H9 (cell line): ENCODE results near the gene DCAF7. TPM values are rescaled to one million over a fixed set of nuclear protein-coding genes. Genes with fewer than 3 reads are reported as not detected.

Source experiments
- DNase-seq: peaks from one replicate; pipeline ENCODE4 v3.0.0-alpha.2; 2017
- H2AFZ ChIP-seq: one replicate; pipeline ENCODE4 v1.6.1; 2013; ENCODE audit warnings: mild to moderate bottlenecking, low read length, control low read depth, moderate library complexity
- H2AK5ac ChIP-seq: 2 replicates; pipeline ENCODE4 v1.6.1; 2013; ENCODE audit warnings: low read length, control low read depth, mixed read lengths; ENCODE audit not compliant: insufficient read length
- H2BK120ac ChIP-seq: one replicate; pipeline ENCODE4 v1.6.1; 2013; ENCODE audit warnings: low read depth, mild to moderate bottlenecking, low read length, control low read depth, inconsistent platforms; ENCODE audit not compliant: poor library complexity, severe bottlenecking
- H2BK12ac ChIP-seq: 2 replicates; pipeline ENCODE4 v1.6.1; 2013; ENCODE audit warnings: low read length, control low read depth, mixed read lengths, low read depth; ENCODE audit not compliant: insufficient read length
- H2BK15ac ChIP-seq: 2 replicates; pipeline ENCODE4 v1.6.1; 2013; ENCODE audit warnings: low read depth, low read length, control low read depth
- H2BK20ac ChIP-seq: one replicate; pipeline ENCODE4 v1.6.1; 2013; ENCODE audit warnings: low read depth, mild to moderate bottlenecking, low read length, control low read depth, inconsistent platforms; ENCODE audit not compliant: poor library complexity, severe bottlenecking
- H2BK5ac ChIP-seq: 2 replicates; pipeline ENCODE4 v1.6.1; 2013; ENCODE audit warnings: low read length, control low read depth, mixed read lengths; ENCODE audit not compliant: insufficient read length
- H3K14ac ChIP-seq: 2 replicates; pipeline ENCODE4 v1.6.1; 2013; ENCODE audit warnings: low read length, control low read depth; ENCODE audit not compliant: insufficient read depth
- H3K18ac ChIP-seq: 2 replicates; pipeline ENCODE4 v1.6.1; 2013; ENCODE audit warnings: low read depth, mild to moderate bottlenecking, mixed read lengths, low read length, control low read depth; ENCODE audit not compliant: insufficient read length
- H3K23ac ChIP-seq: 2 replicates; pipeline ENCODE4 v1.6.1; 2013; ENCODE audit warnings: low read length, control low read depth, mixed read lengths, low read depth; ENCODE audit not compliant: insufficient read length
- H3K23me2 ChIP-seq: 2 replicates; pipeline ENCODE4 v1.6.1; 2013; ENCODE audit warnings: low read depth, mild to moderate bottlenecking, mixed read lengths, low read length, control low read depth; ENCODE audit not compliant: insufficient read length, poor library complexity, severe bottlenecking
- H3K27ac ChIP-seq: 2 replicates; pipeline ENCODE4 v1.5.1; 2013; ENCODE audit warnings: low read length, control low read depth, mixed read lengths, low read depth; ENCODE audit not compliant: insufficient read length
- H3K27me3 ChIP-seq: 2 replicates; pipeline ENCODE4 v1.6.1; 2013; ENCODE audit warnings: low read length, control low read depth, inconsistent platforms; ENCODE audit not compliant: insufficient read depth
- H3K4ac ChIP-seq: 2 replicates; pipeline ENCODE4 v1.6.1; 2013; ENCODE audit warnings: low read depth, mild to moderate bottlenecking, control low read depth, inconsistent platforms, low read length, moderate library complexity
- H3K4me1 ChIP-seq: 2 replicates; pipeline ENCODE4 v1.6.1; 2013; ENCODE audit warnings: low read length, control low read depth, inconsistent platforms; ENCODE audit not compliant: insufficient read depth
- H3K4me2 ChIP-seq: 2 replicates; pipeline ENCODE4 v1.6.1; 2013; ENCODE audit warnings: low read length, control low read depth, mixed read lengths; ENCODE audit not compliant: insufficient read length, insufficient read depth
- H3K56ac ChIP-seq: 2 replicates; pipeline ENCODE4 v1.6.1; 2013; ENCODE audit warnings: low read depth, mild to moderate bottlenecking, mixed read lengths, low read length, control low read depth; ENCODE audit not compliant: insufficient read length
- H3K79me1 ChIP-seq: 2 replicates; pipeline ENCODE4 v1.6.1; 2013; ENCODE audit warnings: low read depth, mild to moderate bottlenecking, moderate library complexity, low read length, control low read depth, inconsistent platforms; ENCODE audit not compliant: insufficient read depth, poor library complexity, severe bottlenecking
- H3K79me2 ChIP-seq: 2 replicates; pipeline ENCODE4 v1.6.1; 2013; ENCODE audit warnings: low read length, control low read depth, inconsistent platforms; ENCODE audit not compliant: insufficient read depth
- H3K9ac ChIP-seq: 2 replicates; pipeline ENCODE4 v1.6.1; 2013; ENCODE audit warnings: low read length, control low read depth, mixed read lengths; ENCODE audit not compliant: insufficient read length; ENCODE audit errors: extremely low read depth
- H3K9me3 ChIP-seq: one replicate; pipeline ENCODE4 v1.6.1; 2013; ENCODE audit warnings: low read depth, low read length, inconsistent platforms; ENCODE audit not compliant: control insufficient read depth
- H3T11ph ChIP-seq: one replicate; pipeline ENCODE4 v1.6.1; 2013; ENCODE audit warnings: mild to moderate bottlenecking, low read length, control low read depth, inconsistent platforms
- H4K20me1 ChIP-seq: one replicate; pipeline ENCODE4 v1.6.1; 2013; ENCODE audit not compliant: control insufficient read depth, insufficient read length, insufficient read depth
- H4K5ac ChIP-seq: 2 replicates; pipeline ENCODE4 v1.6.1; 2013; ENCODE audit warnings: low read depth, mild to moderate bottlenecking, mixed read lengths, low read length, control low read depth; ENCODE audit not compliant: insufficient read length
- H4K8ac ChIP-seq: replicated peaks from 2 replicates; pipeline ENCODE4 v1.6.1; 2013; ENCODE audit warnings: low read length, control low read depth, mixed read lengths, low read depth; ENCODE audit not compliant: insufficient read length
- H4K91ac ChIP-seq: 2 replicates; pipeline ENCODE4 v1.6.1; 2013; ENCODE audit warnings: low read depth, mild to moderate bottlenecking, moderate library complexity, mixed read lengths, low read length, control low read depth; ENCODE audit not compliant: insufficient read length
- H3K27ac Mint-ChIP-seq, 3 experiments: 2 replicates in 2 of 3; 3 replicates in 1 of 3; pipeline ENCODE4 v1.8.0; 2020 to 2021; ENCODE audit warnings: mixed read lengths in 3 of 3, mild to moderate bottlenecking in 1 of 3, moderate library complexity in 1 of 3
- H3K27me3 Mint-ChIP-seq: 2 replicates; pipeline ENCODE4 v1.8.0; 2021; ENCODE audit warnings: low read depth, mild to moderate bottlenecking, moderate library complexity, mixed read lengths
- H3K36me3 Mint-ChIP-seq, 3 experiments: 2 replicates in 2 of 3; 3 replicates in 1 of 3; pipeline ENCODE4 v1.8.0; 2020 to 2021; ENCODE audit warnings: low read depth in 3 of 3, mixed read lengths in 3 of 3; ENCODE audit not compliant: insufficient read depth in 1 of 3
- H3K4me1 Mint-ChIP-seq, 2 experiments: 2 replicates each; pipeline ENCODE4 v1.8.0; 2020; ENCODE audit warnings: mixed read lengths in 2 of 2
- H3K4me3 Mint-ChIP-seq, 2 experiments: 2 replicates in 1 of 2; 3 replicates in 1 of 2; pipeline ENCODE4 v1.8.0; 2020 to 2021; ENCODE audit warnings: mild to moderate bottlenecking in 2 of 2, mixed read lengths in 2 of 2, moderate library complexity in 1 of 2
- H3K9me3 Mint-ChIP-seq, 2 experiments: 2 replicates in 1 of 2; 3 replicates in 1 of 2; pipeline ENCODE4 v1.8.0; 2020; ENCODE audit warnings: mild to moderate bottlenecking in 2 of 2, mixed read lengths in 2 of 2, moderate library complexity in 1 of 2
- WGBS: extraction: QIAGEN DNeasy Blood & Tissue Kit; methylation state at CpG from one replicate; pipeline ENCODE4 v1.1.7; 2013; ENCODE audit warnings: missing lambda C conversion rate, low lambda C conversion rate, mixed read lengths; ENCODE audit not compliant: insufficient read length; ENCODE audit errors: extremely low coverage; 5-methylcytosine and 5-hydroxymethylcytosine counted together
- total RNA-seq: library from RNA; stranded (reverse); gene quantifications from 2 replicates; pipeline ENCODE4 v1.2.1, GENCODE V29; 2021
- TF ChIP-seq, protein P1 (sequence below): fragments of 200-600 bp; sonication (generic); conservative IDR thresholded peaks from 3 replicates; pipeline ENCODE4 v1.8.0; 2021; ENCODE audit warnings: antibody characterized with exemption, mild to moderate bottlenecking

DCAF7 gene
- total RNA-seq, 1 experiment from 2014 or later = 86.2 TPM

- H3K4me1 Mint-ChIP-seq = 0 out of 4 replicates have a peak, but pooled peaks cover 0 to 2% of the 10 kb centered on the region in 2 experiments
- no peak overlapping the region for H3K4me3 Mint-ChIP-seq
- Histone ChIP-seq H2AK5ac (no peak overlapping the region), H4K8ac (no peak overlapping the region), H2BK120ac (no peak overlapping the region), H3K14ac (no peak overlapping the region), H4K20me1 (no peaks in the 10 kb centered on the region), H2BK20ac (no peak overlapping the region), H3K18ac (no peak overlapping the region), H3K27me3 (no peaks in the 10 kb centered on the region), H2BK12ac (no peak overlapping the region), H3T11ph (no peak overlapping the region), H2BK15ac (no peak overlapping the region), H3K27ac (no peak overlapping the region), H3K56ac (no peak overlapping the region), H3K9me3 (no peaks in the 10 kb centered on the region), H3K4me2 (no peak overlapping the region), H4K91ac (no peak overlapping the region), H2AFZ (no peak overlapping the region), H3K4me1 (no peaks in the 10 kb centered on the region), H3K79me2 (no peaks in the 10 kb centered on the region), H3K23me2 (no peaks in the 10 kb centered on the region), H4K5ac (no peak overlapping the region), H3K79me1 (no peaks in the 10 kb centered on the region), H3K9ac (no peak overlapping the region), H3K4ac (no peak overlapping the region), H2BK5ac (no peak overlapping the region), H3K23ac (no peak overlapping the region)
- H3K9me3 Mint-ChIP-seq = no peaks in the 10 kb centered on the region
- no peak overlapping the region for H3K27ac Mint-ChIP-seq
- H3K27me3 Mint-ChIP-seq = peaks cover 7% of the 10 kb centered on the region; the same call in 1 of the 2 replicates
- DNase-seq = no peak
- WGBS = no CpG with 5 or more reads among the region's 2 CpGs
- H3K36me3 Mint-ChIP-seq = no peaks in the 10 kb centered on the region
- TF ChIP-seq, protein P1, sequence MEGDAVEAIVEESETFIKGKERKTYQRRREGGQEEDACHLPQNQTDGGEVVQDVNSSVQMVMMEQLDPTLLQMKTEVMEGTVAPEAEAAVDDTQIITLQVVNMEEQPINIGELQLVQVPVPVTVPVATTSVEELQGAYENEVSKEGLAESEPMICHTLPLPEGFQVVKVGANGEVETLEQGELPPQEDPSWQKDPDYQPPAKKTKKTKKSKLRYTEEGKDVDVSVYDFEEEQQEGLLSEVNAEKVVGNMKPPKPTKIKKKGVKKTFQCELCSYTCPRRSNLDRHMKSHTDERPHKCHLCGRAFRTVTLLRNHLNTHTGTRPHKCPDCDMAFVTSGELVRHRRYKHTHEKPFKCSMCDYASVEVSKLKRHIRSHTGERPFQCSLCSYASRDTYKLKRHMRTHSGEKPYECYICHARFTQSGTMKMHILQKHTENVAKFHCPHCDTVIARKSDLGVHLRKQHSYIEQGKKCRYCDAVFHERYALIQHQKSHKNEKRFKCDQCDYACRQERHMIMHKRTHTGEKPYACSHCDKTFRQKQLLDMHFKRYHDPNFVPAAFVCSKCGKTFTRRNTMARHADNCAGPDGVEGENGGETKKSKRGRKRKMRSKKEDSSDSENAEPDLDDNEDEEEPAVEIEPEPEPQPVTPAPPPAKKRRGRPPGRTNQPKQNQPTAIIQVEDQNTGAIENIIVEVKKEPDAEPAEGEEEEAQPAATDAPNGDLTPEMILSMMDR = no peak
These were observed 35.3 kb upstream of the DCAF7 start for GRCh38 chr17:63514974-63515373.
